ENCODE data around the gene CYP3A5.

DNA sequence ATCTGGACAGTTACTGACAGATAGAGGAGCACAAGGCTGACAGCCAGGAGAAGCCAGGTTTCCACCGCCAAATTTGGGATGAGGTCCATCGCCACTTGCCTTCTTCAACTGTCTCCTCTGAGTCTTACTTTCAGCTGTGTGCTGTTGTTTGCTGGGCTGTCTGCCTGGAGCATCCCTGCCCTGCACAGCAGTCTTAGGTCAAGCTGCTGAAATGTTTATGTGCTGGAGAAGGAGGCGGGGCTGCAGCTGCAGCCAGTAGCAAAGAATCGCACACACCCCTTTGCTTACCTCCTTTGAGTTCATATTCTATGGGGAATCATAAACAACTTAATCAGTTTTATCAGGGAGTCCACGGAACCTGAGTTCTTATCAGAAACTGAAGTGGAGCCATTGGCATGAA, 20.1 kb upstream of the CYP3A5 start:
- no peak for TF ChIP-seq CTCF (IDR thresholded peaks at IDR 0.05; ENCODE audit: insufficient read depth, low read depth, low read length)
- no peak for TF ChIP-seq EZH2 (IDR thresholded peaks at IDR 0.05; ENCODE audit: insufficient read depth, low read length)
